H1 (cell line): ENCODE measurements around the gene KCNC1. TPM values are rescaled to one million over a fixed set of nuclear protein-coding genes. Genes with fewer than 3 reads are reported as not detected.

Experiments
- CTCF ChIA-PET: fragments of 300-600 bp; sonication (Branson Sonifier 250); formaldehyde crosslinking; loops from one replicate; lab custom pipeline; 2021; ENCODE audit not compliant: partially characterized antibody; lab: Charles Lee
- POLR2A ChIA-PET: fragments of 300-600 bp; sonication (Branson Sonifier 250); formaldehyde crosslinking; loops from one replicate; lab custom pipeline; 2021; ENCODE audit warnings: inconsistent platforms; ENCODE audit not compliant: partially characterized antibody; lab: Charles Lee
- DNase-seq, 2 experiments: peaks; one replicate each; pipeline versions ENCODE4 v3.0.0 to v3.0.0-alpha.2; 2010 to 2022; ENCODE audit warnings: low spot score in 2 of 2, low read depth in 1 of 2, mixed read lengths in 1 of 2
- FAIRE-seq: peaks from 2 replicates; lab custom pipeline; 2011; peaks lifted over from hg19 to GRCh38; lab: Jason Lieb, UNC
- H2AFZ ChIP-seq: 2 replicates; pipeline ENCODE4 v1.8.1; 2012; ENCODE audit warnings: low read length, inconsistent platforms
- H2AK5ac ChIP-seq: 2 replicates; pipeline ENCODE4 v1.6.1; 2013; ENCODE audit warnings: low read depth, low read length
- H2BK120ac ChIP-seq: replicated peaks from 2 replicates; pipeline ENCODE3; 2013; ENCODE audit warnings: low read depth, low read length, inconsistent platforms
- H2BK12ac ChIP-seq: 2 replicates; pipeline ENCODE4 v1.6.1; 2013; ENCODE audit warnings: low read depth, low read length
- H2BK15ac ChIP-seq: 2 replicates; pipeline ENCODE4 v1.6.1; 2013; ENCODE audit warnings: low read length
- H2BK20ac ChIP-seq: 2 replicates; pipeline ENCODE4 v1.6.1; 2013; ENCODE audit warnings: low read length
- H2BK5ac ChIP-seq: 2 replicates; pipeline ENCODE4 v1.6.1; 2013; ENCODE audit warnings: low read depth, low read length
- H3K14ac ChIP-seq: 2 replicates; pipeline ENCODE4 v1.6.1; 2013; ENCODE audit warnings: inconsistent platforms; ENCODE audit not compliant: insufficient read length
- H3K18ac ChIP-seq: 2 replicates; pipeline ENCODE4 v1.6.1; 2013; ENCODE audit warnings: low read length; ENCODE audit errors: extremely low read depth
- H3K23ac ChIP-seq: 2 replicates; pipeline ENCODE4 v1.6.1; 2013; ENCODE audit warnings: inconsistent platforms; ENCODE audit not compliant: insufficient read length
- H3K23me2 ChIP-seq: 2 replicates; pipeline ENCODE4 v1.6.1; 2013; ENCODE audit warnings: low read depth, low read length
- H3K27ac ChIP-seq: 2 replicates; pipeline ENCODE4 v1.6.1; 2011; ENCODE audit warnings: low read depth, low read length, inconsistent platforms
- H3K27me3 ChIP-seq, 4 experiments: replicated peaks in 1 of 4; 1 replicate in 1 of 4; 2 replicates in 3 of 4; pipeline versions ENCODE4 v1.6.1 to v1.8.1; 2011 to 2013; ENCODE audit warnings: low read length in 3 of 4, mild to moderate bottlenecking in 3 of 4, inconsistent platforms in 2 of 4, mixed read lengths in 2 of 4, moderate library complexity in 1 of 4; ENCODE audit not compliant: control insufficient read depth in 3 of 4, insufficient read depth in 3 of 4; ENCODE audit errors: extremely low read depth in 1 of 4
- H3K36me3 ChIP-seq, 4 experiments: 2 replicates each; pipeline versions ENCODE4 v1.6.1 to v1.8.1; 2011 to 2013; ENCODE audit warnings: mild to moderate bottlenecking in 4 of 4, low read length in 3 of 4, moderate library complexity in 2 of 4, control low read depth in 1 of 4, inconsistent platforms in 1 of 4; ENCODE audit not compliant: insufficient read depth in 4 of 4, control insufficient read depth in 2 of 4
- H3K4ac ChIP-seq: replicated peaks from 2 replicates; pipeline ENCODE3; 2013; ENCODE audit warnings: low read length, low read depth, mixed read lengths, inconsistent platforms; ENCODE audit not compliant: insufficient read length
- H3K4me1 ChIP-seq, 4 experiments: replicated peaks in 1 of 4; 1 replicate in 1 of 4; 2 replicates in 3 of 4; pipeline versions ENCODE4 v1.6.1 to v1.8.1; 2011 to 2013; ENCODE audit warnings: low read length in 3 of 4, inconsistent platforms in 2 of 4, mixed read lengths in 1 of 4; ENCODE audit not compliant: insufficient read depth in 4 of 4, control insufficient read depth in 3 of 4
- H3K4me2 ChIP-seq, 2 experiments: 2 replicates each; pipeline versions ENCODE4 v1.6.1 to v1.8.1; 2011 to 2013; ENCODE audit warnings: low read depth in 2 of 2, low read length in 2 of 2, control low read depth in 1 of 2, inconsistent platforms in 1 of 2, mild to moderate bottlenecking in 1 of 2; ENCODE audit not compliant: insufficient read depth in 1 of 2
- H3K4me3 ChIP-seq, 4 experiments: fragments of 200-600, 300-600 bp in 1 of 4; sonication (generic), shearing (Covaris generic), sonication (Bioruptor Twin) in 1 of 4; 2 replicates each; pipeline versions ENCODE4 v1.5.1 to v1.8.1; 2011 to 2016; ENCODE audit warnings: low read length in 4 of 4, low read depth in 3 of 4, control low read depth in 2 of 4, inconsistent platforms in 2 of 4, mild to moderate bottlenecking in 2 of 4, mixed read lengths in 1 of 4, moderate library complexity in 1 of 4; ENCODE audit not compliant: insufficient read depth in 2 of 4; ENCODE audit errors: extremely low read depth in 1 of 4
- H3K56ac ChIP-seq: replicated peaks from 2 replicates; pipeline ENCODE3; 2013; ENCODE audit warnings: low read depth, mild to moderate bottlenecking, mixed read lengths, low read length, inconsistent platforms; ENCODE audit not compliant: insufficient read length
- H3K79me1 ChIP-seq: 2 replicates; pipeline ENCODE4 v1.6.1; 2013; ENCODE audit warnings: low read depth, low read length, control low read depth
- H3K79me2 ChIP-seq, 2 experiments: 2 replicates each; pipeline versions ENCODE4 v1.6.1 to v1.8.1; 2012 to 2013; ENCODE audit warnings: low read length in 2 of 2, mild to moderate bottlenecking in 2 of 2, inconsistent platforms in 1 of 2; ENCODE audit not compliant: insufficient read depth in 2 of 2, control insufficient read depth in 1 of 2
- H3K9ac ChIP-seq, 4 experiments: replicated peaks in 1 of 4; 1 replicate in 1 of 4; 2 replicates in 3 of 4; pipeline versions ENCODE4 v1.6.1 to v1.8.1; 2011 to 2013; ENCODE audit warnings: low read depth in 3 of 4, low read length in 3 of 4, control low read depth in 2 of 4, mild to moderate bottlenecking in 2 of 4, moderate library complexity in 2 of 4, inconsistent platforms in 1 of 4; ENCODE audit errors: extremely low read depth in 1 of 4
- H3K9me3 ChIP-seq, 2 experiments: 2 replicates each; pipeline versions ENCODE4 v1.6.1 to v1.8.1; 2012 to 2013; ENCODE audit warnings: mild to moderate bottlenecking in 2 of 2, moderate library complexity in 2 of 2, control low read depth in 1 of 2, inconsistent platforms in 1 of 2, low read depth in 1 of 2, low read length in 1 of 2, mixed read lengths in 1 of 2; ENCODE audit not compliant: insufficient read depth in 2 of 2
- H4K20me1 ChIP-seq, 2 experiments: replicated peaks in 1 of 2; 2 replicates each; pipeline versions ENCODE3 to v1.8.1; 2011 to 2013; ENCODE audit warnings: inconsistent platforms in 2 of 2, low read length in 2 of 2, mild to moderate bottlenecking in 1 of 2; ENCODE audit not compliant: insufficient read depth in 2 of 2, control insufficient read depth in 1 of 2
- H4K5ac ChIP-seq: 2 replicates; pipeline ENCODE4 v1.6.1; 2013; ENCODE audit warnings: low read length, low read depth, mixed read lengths, inconsistent platforms; ENCODE audit not compliant: insufficient read length
- H4K8ac ChIP-seq: 2 replicates; pipeline ENCODE4 v1.8.0; 2013; ENCODE audit warnings: mild to moderate bottlenecking, moderate library complexity, low read length, inconsistent platforms; ENCODE audit not compliant: insufficient read depth; ENCODE audit errors: extremely low read depth
- H4K91ac ChIP-seq: replicated peaks from 2 replicates; pipeline ENCODE3; 2013; ENCODE audit warnings: low read length, mixed read lengths, inconsistent platforms; ENCODE audit not compliant: insufficient read length
- FOSL1 ChIP-seq: IDR thresholded peaks from 2 replicates; pipeline ENCODE4 v1.6.1; 2011; ENCODE audit warnings: mild to moderate bottlenecking, low read depth, low read length, moderate library complexity; ENCODE audit not compliant: insufficient read depth
- KDM5A ChIP-seq: fragments of 200-600 bp; IDR thresholded peaks from 2 replicates; pipeline ENCODE4 v1.7.1; 2012; ENCODE audit warnings: mild to moderate bottlenecking, low read length, inconsistent platforms, mixed read lengths
- SIN3A ChIP-seq, 2 experiments: IDR thresholded peaks in 1 of 2; conservative IDR thresholded peaks in 1 of 2; 2 replicates each; pipeline ENCODE4 v1.6.1; 2011 to 2012; ENCODE audit warnings: low read length in 2 of 2, improper control_type of control experiment in 1 of 2, low read depth in 1 of 2, mild to moderate bottlenecking in 1 of 2
- YY1 ChIP-seq: IDR thresholded peaks from 2 replicates; pipeline ENCODE4 v1.6.1; 2011; ENCODE audit warnings: low read depth, mild to moderate bottlenecking, low read length
- WGBS, 2 experiments: shearing (Covaris generic) in 1 of 2; methylation state at CpG; one replicate each; pipeline versions ENCODE4 v1.1.6 to v1.1.7; 2013 to 2015; ENCODE audit warnings: low lambda C conversion rate in 2 of 2, mixed read lengths in 2 of 2, inconsistent platforms in 1 of 2, low coverage in 1 of 2, missing lambda C conversion rate in 1 of 2; ENCODE audit not compliant: insufficient replicate concordance in 2 of 2, insufficient coverage in 1 of 2, insufficient read length in 1 of 2; ENCODE audit errors: extremely low coverage in 1 of 2, missing lambda C conversion rate in 1 of 2; 5-methylcytosine and 5-hydroxymethylcytosine counted together
- polyA plus RNA-seq, 7 experiments: library from polyadenylated mRNA; depleted of rRNA in 3 of 7; stranded (reverse) in 5 of 7; unstranded in 2 of 7; fragments of >200 nt in 5 of 7; fragments of 200-250 nt in 2 of 7; gene quantifications; 1 replicate in 5 of 7; 2 replicates in 1 of 7; 4 replicates in 1 of 7; pipeline versions ENCODE4 v1.2.1 to v1.2.3, GENCODE V29; 2011 to 2013; ENCODE audit warnings: missing spikeins in 2 of 7, mixed read lengths in 2 of 7
- total RNA-seq: library from RNA; stranded (reverse); fragmentation: NEBNext Ultra II Directional; extraction: Animal tissue kit (Norgen Biotek cat#: 25700); gene quantifications from 2 replicates; pipeline ENCODE4 v1.2.1, GENCODE V29; 2021
- TF ChIP-seq, protein P1 (sequence below): IDR thresholded peaks from 2 replicates; pipeline ENCODE4 v1.6.1; 2011; ENCODE audit warnings: low read length, improper control_type of control experiment
- TF ChIP-seq, protein P2 (sequence below): IDR thresholded peaks from 2 replicates; pipeline ENCODE4 v1.6.1; 2012; ENCODE audit warnings: inconsistent platforms
- TF ChIP-seq, protein P3 (sequence below): IDR thresholded peaks from 2 replicates; pipeline ENCODE4 v1.6.1; 2011; ENCODE audit warnings: low read depth, mild to moderate bottlenecking, low read length; ENCODE audit not compliant: insufficient read depth

Gene KCNC1
- total and polyA plus RNA-seq, 2 of the 8 experiments (the other 6 are each of a cell fraction or from before 2014, with no cell fraction given) = 0.11 to 0.26 TPM

DNA sequence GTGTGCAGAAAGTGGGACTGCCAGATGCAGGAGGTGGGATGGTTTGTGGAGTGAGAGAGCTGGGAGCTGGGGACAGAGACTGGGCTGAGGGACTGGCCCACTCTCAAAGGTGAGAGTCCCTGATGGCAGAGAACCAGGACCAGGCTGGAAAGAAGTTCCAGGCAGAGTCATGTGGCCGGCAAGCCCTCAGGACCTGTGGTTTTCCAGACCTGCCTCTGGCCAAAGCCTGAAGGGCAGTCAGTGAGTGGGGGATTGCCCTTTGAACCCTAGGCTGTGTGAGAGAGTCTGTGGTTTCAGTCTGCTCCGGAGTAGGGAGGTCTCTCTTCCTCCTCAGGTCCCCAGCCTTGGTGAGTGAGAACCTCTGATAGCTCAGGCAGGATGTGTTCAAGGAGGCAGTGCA is 17.0 kb downstream of the KCNC1 start:
- Histone ChIP-seq H3K9ac (no peak overlapping the region), H3K79me2 (no peaks in the 10 kb centered on the region), H3K23me2 (no peaks in the 10 kb centered on the region), H3K56ac (no peak overlapping the region), H3K27me3 (no peaks in the 10 kb centered on the region), H3K9me3 (no peaks in the 10 kb centered on the region), H4K8ac (no peak overlapping the region), H3K4me3 (no peak overlapping the region), H2BK120ac (no peak overlapping the region), H3K36me3 (no peaks in the 10 kb centered on the region), H3K14ac (no peak overlapping the region), H4K5ac (no peak overlapping the region), H3K23ac (no peak overlapping the region), H2AK5ac (no peak overlapping the region), H2BK5ac (no peak overlapping the region)
- 80% methylated on average over 1 of the region's 2 CpGs; no CpG with 5 or more reads in 1 of the 2 experiments for WGBS, 2 experiments
- TF ChIP-seq YY1 (no peak), KDM5A (no peak), FOSL1 (no peak), SIN3A (conservative IDR thresholded peaks at IDR 0.05 in 1 of 2, IDR thresholded peaks at IDR 0.05 in 1 of 2; ENCODE audit: low read depth in 1 of 2, low read length in 2 of 2) (no peak)
- TF ChIP-seq, protein P1, sequence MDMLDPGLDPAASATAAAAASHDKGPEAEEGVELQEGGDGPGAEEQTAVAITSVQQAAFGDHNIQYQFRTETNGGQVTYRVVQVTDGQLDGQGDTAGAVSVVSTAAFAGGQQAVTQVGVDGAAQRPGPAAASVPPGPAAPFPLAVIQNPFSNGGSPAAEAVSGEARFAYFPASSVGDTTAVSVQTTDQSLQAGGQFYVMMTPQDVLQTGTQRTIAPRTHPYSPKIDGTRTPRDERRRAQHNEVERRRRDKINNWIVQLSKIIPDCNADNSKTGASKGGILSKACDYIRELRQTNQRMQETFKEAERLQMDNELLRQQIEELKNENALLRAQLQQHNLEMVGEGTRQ = no peak
- TF ChIP-seq, protein P2, sequence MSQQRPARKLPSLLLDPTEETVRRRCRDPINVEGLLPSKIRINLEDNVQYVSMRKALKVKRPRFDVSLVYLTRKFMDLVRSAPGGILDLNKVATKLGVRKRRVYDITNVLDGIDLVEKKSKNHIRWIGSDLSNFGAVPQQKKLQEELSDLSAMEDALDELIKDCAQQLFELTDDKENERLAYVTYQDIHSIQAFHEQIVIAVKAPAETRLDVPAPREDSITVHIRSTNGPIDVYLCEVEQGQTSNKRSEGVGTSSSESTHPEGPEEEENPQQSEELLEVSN = no peak
- TF ChIP-seq, protein P3, sequence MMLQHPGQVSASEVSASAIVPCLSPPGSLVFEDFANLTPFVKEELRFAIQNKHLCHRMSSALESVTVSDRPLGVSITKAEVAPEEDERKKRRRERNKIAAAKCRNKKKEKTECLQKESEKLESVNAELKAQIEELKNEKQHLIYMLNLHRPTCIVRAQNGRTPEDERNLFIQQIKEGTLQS = no peak
- TF ChIP-seq, all 59 proteins: peak for 0
- H2BK15ac ChIP-seq = no peak overlapping the region
- CTCF ChIA-PET = interaction anchor here (0.7 to 3.3 kb wide), 21 partner anchors 8 to 230 kb away, joined by 3 to 23 read pairs (median 6); no protein-coding TSS in a partner anchor
- no peak overlapping the region for H3K4ac ChIP-seq
- no peak overlapping the region for H2AFZ ChIP-seq
- FAIRE-seq = no peak
- H2BK20ac ChIP-seq = no peak overlapping the region
- H3K79me1 ChIP-seq = no peaks in the 10 kb centered on the region
- DNase-seq = no peak
- H4K20me1 ChIP-seq = no peaks in the 10 kb centered on the region
- H3K27ac ChIP-seq = no peak overlapping the region
- no peak overlapping the region for H4K91ac ChIP-seq
- no peak overlapping the region for H3K4me2 ChIP-seq
- POLR2A ChIA-PET = no interaction called here
- H3K18ac ChIP-seq = no peak overlapping the region
- no peak overlapping the region for H2BK12ac ChIP-seq
- no peaks in the 10 kb centered on the region for H3K4me1 ChIP-seq
